Neural cell (in vitro differentiated cells): Measurements from ENCODE around the gene IL1RL2.

Experiments used
- RAD21 ChIP-seq: fragments of 450-650 bp; conservative IDR thresholded peaks from 2 replicates; pipeline ENCODE4 v1.6.1; 2014; ENCODE audit warnings: antibody characterized with exemption, mild to moderate bottlenecking, moderate library complexity
- TF ChIP-seq, protein P1 (sequence below): fragments of 450-650 bp; IDR thresholded peaks from 2 replicates; pipeline ENCODE4 v1.5.1; 2014; ENCODE audit warnings: antibody characterized with exemption, mild to moderate bottlenecking, moderate library complexity; ENCODE audit not compliant: poor library complexity, severe bottlenecking

DNA sequence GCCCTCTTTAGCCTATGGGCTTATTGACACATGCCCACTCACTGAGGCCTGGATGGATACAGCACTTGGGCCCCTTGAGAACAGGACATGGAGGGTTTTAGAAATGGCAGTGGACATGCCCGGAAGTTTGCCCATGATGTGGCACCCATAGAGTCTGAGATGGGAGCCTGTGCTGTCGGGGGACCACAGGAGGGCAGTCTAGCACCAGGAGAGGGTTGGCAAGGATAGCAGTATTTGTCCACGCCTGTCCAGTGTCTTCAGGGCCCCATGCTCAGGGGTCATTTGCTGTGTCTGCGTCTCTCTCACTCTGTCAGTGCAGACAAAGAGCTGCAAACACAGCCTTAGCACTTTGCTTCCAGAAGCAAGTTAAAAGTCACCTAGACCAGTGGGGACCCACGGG is 48.7 kb downstream of the IL1RL2 start:
- TF ChIP-seq, protein P1, sequence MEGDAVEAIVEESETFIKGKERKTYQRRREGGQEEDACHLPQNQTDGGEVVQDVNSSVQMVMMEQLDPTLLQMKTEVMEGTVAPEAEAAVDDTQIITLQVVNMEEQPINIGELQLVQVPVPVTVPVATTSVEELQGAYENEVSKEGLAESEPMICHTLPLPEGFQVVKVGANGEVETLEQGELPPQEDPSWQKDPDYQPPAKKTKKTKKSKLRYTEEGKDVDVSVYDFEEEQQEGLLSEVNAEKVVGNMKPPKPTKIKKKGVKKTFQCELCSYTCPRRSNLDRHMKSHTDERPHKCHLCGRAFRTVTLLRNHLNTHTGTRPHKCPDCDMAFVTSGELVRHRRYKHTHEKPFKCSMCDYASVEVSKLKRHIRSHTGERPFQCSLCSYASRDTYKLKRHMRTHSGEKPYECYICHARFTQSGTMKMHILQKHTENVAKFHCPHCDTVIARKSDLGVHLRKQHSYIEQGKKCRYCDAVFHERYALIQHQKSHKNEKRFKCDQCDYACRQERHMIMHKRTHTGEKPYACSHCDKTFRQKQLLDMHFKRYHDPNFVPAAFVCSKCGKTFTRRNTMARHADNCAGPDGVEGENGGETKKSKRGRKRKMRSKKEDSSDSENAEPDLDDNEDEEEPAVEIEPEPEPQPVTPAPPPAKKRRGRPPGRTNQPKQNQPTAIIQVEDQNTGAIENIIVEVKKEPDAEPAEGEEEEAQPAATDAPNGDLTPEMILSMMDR = no peak
- TF ChIP-seq RAD21 = no peak
